CD4-positive, alpha-beta T cell treated with Interleukin-2 at 100 ng/mL for 4 hours (primary cell): ENCODE measurements around the gene FBXL13.
"Not testable (repeated sequence)": the region's sequence is repeated elsewhere in the genome, so short reads cannot be mapped to it uniquely, and the experiment has no call there.

Experiments
- DNase-seq: peaks from one replicate; pipeline ENCODE4 v3.0.0-alpha.2; 2020; ENCODE audit warnings: low spot score

The FBXL13 gene

DNA sequence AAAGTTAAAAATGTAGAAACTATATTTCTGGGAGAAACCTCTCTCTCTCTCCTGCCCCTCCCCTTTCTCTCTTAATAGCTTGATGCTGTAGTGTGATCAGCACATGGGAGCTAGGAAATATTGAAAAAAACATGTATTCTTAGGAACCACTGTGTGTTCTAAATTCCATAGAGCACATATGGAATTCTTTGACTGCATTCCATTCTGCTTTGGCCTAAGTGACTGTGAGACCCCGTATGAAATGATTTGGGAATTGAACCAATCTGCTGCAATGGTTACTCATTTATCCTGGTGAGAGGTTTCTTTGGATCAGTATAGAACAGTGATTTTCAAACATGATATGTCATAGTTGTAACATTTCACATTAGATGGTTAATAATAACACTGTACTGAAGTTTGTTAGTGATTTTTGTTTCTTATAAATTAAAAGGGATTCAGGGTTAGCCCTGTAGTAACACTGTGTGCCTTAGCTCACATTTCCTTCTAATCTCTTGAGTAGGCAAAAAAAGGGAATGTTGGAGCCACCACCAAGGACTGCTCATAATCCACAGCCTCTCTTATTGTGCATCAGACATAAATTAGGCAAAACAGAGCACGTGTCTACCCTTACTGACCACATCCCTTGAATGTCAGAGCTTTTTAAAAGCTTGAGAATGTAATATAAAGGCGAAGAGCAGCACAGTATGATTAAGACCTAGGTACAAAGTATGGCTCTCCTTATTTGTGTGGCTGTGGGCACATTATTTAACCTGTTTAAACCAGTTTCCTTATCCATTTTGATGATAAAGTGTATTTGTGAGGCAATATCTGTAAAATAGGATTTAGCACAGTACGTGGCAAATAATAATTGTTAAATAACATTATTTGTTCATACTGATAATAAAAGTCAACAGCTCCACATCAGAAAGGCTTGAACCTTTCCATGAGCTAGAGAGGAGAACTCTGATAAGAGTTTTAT is 256.7 kb downstream of the FBXL13 start:
- DNase-seq: no peak

- DNase-seq: no peak
Observed at GRCh38 chr7:102814025-102814471, 260.5 kb downstream of the FBXL13 start.

GRCh38 chr7:102813191-102814024 is 261.2 kb downstream of the FBXL13 start:
- no peak for DNase-seq

- DNase-seq: no peak
Observed at GRCh38 chr7:102811942-102812678, 262.5 kb downstream of the FBXL13 start.

GRCh38 chr7:102810916-102811315 is 263.7 kb downstream of the FBXL13 start:
- DNase-seq: no peak

GRCh38 chr7:102806613-102807012 is 268.0 kb downstream of the FBXL13 start:
- DNase-seq: no peak

DNA sequence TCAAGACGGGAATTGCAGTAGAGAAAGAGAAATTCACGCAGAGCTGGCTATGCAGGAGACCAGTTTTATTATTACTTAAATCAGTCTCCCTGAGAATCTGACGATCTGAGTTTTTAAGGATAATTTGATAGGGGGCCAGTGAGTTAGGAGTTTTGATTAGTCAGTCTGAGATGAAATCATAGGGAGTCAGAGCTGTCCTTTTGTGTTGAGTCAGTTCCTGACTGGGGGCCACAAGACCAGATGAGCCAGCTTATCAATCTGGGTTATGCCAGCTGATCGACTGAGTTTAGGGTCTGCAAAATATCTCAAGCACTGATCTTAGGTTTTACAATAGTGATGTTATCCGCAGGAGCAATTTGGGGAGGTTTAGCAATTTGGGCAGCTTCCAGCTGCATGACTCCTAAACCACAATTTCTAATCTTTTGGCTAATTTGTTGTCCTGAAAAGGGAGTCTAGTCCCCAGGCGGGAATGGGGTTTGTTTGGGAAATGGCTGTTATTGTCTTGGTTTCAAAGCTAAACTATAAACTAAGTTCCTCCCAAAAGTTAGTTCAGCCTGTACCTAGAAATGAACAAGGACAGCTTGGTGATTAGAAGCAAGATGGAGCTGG is 278.5 kb downstream of the FBXL13 start:
- not testable (repeated sequence) for DNase-seq

GRCh38 chr7:102794567-102794966 is 280.0 kb downstream of the FBXL13 start:
- DNase-seq: not testable (repeated sequence)

DNA sequence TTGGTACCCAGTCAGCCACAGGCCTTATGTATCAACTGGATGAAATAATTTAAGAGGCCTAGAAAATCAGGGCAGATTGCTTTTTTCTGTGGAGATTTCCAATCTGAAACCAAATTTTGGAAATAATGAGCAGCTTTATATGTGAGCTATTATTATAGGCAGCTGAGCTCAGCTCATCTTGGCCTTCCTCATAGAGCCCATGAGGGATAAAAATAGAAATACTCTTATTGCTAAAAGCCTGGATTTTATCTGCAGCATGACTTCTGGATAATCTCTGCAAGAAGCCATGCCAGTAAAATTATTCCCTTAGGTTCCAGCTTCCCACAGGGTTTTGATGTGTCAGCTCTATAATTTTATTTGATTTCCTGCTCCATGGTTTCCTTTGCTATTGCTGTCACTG is 282.8 kb downstream of the FBXL13 start:
- DNase-seq: not testable (repeated sequence)

DNA sequence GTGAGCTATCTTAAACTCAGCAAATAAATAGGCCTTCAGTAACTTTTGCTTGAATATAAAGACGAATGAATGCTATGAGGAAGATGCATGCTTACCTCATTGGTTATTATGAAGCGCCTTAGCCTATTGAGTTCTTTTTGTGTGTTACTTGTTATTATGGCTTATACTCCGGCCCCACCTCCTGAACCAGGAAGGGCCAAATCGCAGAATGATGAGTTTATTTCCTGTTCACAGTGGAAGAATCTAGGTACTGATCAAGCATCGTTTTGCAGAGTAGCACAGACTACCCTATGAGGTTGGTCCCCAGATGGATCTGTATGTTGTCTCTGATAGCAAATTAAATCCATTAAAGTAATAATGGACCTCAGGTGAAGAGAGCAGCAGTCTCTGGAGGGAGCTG is 283.2 kb downstream of the FBXL13 start:
- not testable (repeated sequence) for DNase-seq

DNA sequence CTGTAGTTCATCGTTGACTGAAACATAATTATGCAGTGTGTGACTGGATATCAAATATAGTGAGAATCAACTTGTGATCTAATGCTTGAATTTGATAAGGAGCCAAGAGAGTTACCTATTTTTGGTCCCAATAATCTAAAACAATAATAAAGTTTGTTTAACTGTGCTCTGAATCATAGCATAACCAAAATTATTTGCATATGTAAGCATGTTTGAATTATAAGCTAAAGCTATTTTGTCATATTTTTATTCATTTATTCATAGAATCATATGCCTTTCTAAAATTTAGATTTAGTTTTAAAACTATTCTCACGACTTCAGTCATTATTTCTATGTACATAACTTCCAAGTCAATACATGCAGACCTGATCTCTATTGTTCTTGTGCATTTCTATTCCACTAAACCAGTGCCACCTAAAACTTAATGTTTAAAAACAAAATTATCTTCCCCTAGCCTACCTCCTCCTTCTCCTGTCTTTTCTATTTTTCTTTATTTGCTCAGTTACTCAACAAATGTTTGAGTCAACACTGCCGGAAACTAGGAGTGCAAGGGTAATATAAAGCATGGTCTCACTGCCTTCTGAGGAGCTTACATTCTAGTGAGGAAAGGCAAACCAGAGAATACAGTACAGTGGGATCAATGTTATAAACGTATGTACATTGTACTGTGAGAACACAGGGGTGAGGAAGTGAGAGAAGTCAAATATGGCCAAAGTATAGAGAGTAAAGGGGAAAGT is 284.1 kb downstream of the FBXL13 start:
- DNase-seq: not testable (repeated sequence)

- not testable (repeated sequence) for DNase-seq
Observed at GRCh38 chr7:102788770-102789169, 285.8 kb downstream of the FBXL13 start.

DNA sequence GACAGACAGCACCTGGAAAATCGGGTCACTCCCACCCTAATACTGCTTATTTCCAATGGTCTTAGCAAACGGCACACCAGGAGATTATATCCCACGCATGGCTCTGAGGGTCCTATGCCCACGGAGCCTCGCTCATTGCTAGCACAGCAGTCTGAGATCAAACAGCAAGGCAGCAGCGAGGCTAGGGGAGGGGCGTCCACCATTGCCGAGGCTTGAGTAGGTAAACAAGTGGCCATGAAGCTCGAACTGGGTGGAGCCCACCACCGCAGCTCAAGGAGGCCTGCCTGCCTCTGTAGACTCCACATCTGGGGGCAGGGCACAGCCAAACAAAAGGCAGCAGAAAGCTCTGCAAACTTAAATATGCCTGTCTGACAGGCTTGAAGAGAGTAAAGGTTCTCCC is 293.7 kb downstream of the FBXL13 start:
- DNase-seq: not testable (repeated sequence)

DNA sequence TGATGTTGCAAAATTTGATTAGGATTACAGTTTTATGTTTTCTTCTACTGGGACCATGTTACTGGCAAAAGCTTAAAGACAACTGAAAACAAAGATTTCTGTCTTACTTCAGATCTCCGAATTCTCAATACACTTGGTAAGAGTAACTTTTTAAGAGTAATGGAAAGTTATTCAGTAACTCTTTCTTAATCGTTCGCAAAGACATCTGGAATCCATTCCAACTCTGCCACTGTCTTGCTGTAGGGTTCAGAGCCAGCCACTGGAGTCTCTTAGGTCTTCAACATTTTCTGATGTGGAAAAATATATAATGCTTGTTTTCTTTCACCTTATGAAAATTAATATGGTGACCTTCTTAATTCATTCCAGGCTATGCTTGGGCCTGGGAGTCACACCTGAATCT is 295.9 kb downstream of the FBXL13 start:
- not testable (repeated sequence) for DNase-seq

DNA sequence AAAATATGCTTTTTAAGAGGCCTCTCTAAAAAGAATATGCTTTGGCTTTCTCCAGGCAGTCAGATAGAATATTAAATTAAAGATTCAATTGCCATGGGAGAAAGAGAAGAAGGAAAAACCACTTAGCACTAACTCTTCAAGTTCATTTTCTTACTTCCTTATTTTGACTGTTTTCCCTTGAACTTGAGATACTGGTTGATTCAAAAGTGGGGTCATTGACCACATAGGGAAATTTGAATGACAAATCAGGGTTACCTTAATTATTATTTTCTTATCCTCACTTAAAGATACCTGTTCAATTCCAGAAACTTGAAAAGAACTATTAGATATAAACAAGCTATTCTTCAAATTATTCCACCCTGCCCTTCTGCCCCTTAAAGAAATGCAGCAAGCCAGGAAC is 298.4 kb downstream of the FBXL13 start:
- not testable (repeated sequence) for DNase-seq

DNA sequence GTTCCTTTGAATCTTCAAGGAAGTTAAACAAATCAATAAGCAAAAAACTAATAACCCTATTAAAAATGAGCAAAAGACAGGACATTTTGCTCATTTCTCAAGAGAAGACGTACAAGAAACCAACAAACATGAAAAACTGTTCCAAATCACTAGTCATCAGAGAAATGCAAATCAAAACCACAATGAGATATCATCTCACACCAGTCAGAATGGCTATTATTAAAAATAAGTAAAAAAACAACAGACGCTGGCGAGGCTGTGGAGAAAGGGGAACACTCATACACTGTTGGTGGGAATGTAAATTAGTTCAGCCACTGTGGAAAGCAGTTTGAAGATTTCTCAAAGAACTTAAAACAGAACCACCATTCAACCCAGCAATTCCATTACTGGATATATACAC is 304.1 kb downstream of the FBXL13 start:
- DNase-seq: not testable (repeated sequence)

- DNase-seq: not testable (repeated sequence)
Observed at GRCh38 chr7:102769657-102770192, 304.9 kb downstream of the FBXL13 start.

DNA sequence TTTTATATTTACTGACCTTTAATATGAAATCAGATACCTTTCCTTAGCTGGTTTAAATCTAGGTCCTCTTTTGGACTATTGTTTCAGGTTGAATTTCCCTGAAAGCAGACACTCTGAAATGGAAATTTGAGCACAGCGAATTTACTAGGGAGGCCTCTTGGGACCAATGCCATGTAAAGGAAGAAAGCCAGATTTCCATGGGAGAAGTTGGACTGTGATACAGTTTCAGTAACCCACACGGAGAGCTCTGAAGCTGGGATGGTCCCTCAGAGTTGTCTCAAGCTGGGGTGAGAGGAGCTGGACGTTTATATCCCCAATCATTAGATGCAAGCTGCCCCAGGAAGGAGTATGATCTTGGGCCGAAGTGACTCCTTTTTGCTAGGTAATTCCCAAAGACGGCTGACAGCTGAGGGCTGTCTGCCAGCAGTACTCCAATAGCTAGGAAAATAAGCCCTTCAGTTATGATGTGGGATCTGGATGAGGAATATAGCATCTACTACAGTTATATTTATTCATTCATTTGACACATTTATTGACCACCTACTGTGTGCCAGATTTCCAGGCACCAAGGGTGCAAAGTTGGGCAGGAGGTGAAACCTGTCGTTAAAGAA is 311.2 kb downstream of the FBXL13 start:
- not testable (repeated sequence) for DNase-seq
